Measurements from ENCODE around the gene SLC24A1. TPM values are rescaled to one million over a fixed set of nuclear protein-coding genes. Genes with fewer than 3 reads are reported as not detected.

Gene SLC24A1
- total RNA-seq, 6 experiments from 2014 or later, result 7.4 to 14.6 (median 11.7) TPM

DNA sequence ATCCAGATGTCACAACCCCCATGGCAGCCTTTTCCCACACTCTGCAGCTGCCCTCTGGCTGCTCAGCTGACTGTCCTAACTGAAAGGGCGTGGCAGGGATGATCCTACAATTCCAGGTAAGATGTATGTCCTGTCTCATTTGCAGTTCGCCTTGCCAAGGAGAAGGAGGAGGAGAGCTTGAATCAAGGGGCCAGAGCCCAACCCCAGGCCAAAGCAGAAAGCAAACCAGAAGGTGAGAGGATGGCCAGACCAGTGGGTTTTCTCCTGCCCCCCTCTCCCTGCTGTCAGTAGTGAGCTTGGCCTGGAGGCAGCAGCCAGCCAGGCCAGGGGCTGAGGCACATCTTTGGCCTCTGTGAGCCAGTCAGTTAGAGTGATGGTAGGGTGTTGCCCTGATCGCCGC is 22.5 kb downstream of the SLC24A1 start:
- no peaks in the 10 kb centered on the region for H3K36me3 Mint-ChIP-seq (ENCODE audit: low read depth)
- TF ChIP-seq, protein P1, sequence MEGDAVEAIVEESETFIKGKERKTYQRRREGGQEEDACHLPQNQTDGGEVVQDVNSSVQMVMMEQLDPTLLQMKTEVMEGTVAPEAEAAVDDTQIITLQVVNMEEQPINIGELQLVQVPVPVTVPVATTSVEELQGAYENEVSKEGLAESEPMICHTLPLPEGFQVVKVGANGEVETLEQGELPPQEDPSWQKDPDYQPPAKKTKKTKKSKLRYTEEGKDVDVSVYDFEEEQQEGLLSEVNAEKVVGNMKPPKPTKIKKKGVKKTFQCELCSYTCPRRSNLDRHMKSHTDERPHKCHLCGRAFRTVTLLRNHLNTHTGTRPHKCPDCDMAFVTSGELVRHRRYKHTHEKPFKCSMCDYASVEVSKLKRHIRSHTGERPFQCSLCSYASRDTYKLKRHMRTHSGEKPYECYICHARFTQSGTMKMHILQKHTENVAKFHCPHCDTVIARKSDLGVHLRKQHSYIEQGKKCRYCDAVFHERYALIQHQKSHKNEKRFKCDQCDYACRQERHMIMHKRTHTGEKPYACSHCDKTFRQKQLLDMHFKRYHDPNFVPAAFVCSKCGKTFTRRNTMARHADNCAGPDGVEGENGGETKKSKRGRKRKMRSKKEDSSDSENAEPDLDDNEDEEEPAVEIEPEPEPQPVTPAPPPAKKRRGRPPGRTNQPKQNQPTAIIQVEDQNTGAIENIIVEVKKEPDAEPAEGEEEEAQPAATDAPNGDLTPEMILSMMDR (IDR thresholded peaks at IDR 0.05), result no peak
- no peak overlapping the region for H3K27ac Mint-ChIP-seq
- DNase-seq, result no peak
- no peaks in the 10 kb centered on the region for H3K9me3 Mint-ChIP-seq
- no peak overlapping the region for H3K4me3 Mint-ChIP-seq
- H3K27me3 Mint-ChIP-seq (ENCODE audit: insufficient read depth), result peaks cover 3% of the 10 kb centered on the region
- peaks cover 32% of the 10 kb centered on the region for H3K4me1 Mint-ChIP-seq (ENCODE audit: low read depth)

DNA sequence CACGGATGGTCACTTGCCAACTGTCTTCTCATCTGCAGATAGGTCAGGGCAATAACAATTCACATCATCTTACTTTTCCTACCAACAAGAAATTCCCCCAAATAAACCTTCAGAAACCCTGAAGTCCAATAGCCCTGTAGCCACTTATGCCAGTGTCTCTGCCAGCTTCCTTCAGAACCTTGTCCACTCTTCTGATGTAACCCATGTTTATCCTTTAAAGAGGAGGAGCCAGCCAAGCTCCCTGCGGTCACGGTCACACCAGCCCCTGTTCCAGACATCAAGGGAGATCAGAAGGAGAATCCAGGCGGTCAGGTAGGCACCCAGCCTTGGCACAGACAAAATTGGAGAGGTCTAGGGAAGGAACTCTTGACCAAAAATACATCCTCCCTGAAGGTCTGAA is 23.7 kb downstream of the SLC24A1 start:
- peaks cover 32% of the 10 kb centered on the region for H3K4me1 Mint-ChIP-seq (ENCODE audit: low read depth)
- H3K4me3 Mint-ChIP-seq, result no peak overlapping the region
- H3K27ac Mint-ChIP-seq, result no peak overlapping the region
- DNase-seq, result no peak
- H3K9me3 Mint-ChIP-seq, result no peaks in the 10 kb centered on the region
- TF ChIP-seq, protein P1 (IDR thresholded peaks at IDR 0.05), result no peak
- peaks cover 6% of the 10 kb centered on the region; the same call in 1 of the 2 replicates for H3K36me3 Mint-ChIP-seq (ENCODE audit: low read depth)
- H3K27me3 Mint-ChIP-seq (ENCODE audit: insufficient read depth), result peaks cover 3% of the 10 kb centered on the region

DNA sequence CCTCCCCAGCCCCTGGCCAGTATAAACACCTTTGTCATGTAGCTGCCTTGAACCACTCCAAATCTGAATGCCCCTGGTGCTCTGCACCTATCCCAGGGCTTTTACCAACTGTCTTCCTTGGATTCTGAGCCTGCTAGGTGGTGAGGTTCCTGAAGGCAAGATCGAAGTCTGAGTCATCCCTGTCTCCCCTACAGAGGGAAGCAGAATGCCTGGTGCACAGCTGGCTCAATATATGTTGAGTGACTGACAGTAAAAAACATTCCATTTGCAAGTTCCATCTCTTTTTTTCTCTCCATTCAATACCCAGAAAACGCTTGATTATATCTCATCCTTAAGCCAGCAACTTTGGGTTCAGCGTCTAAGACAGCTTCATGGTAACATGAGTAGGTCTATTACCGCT is 24.7 kb downstream of the SLC24A1 start:
- H3K4me3 Mint-ChIP-seq, result no peak overlapping the region
- H3K4me1 Mint-ChIP-seq (ENCODE audit: low read depth), result peaks cover 32% of the 10 kb centered on the region
- DNase-seq, result peak; percentile 35
- TF ChIP-seq, protein P1 (IDR thresholded peaks at IDR 0.05), result no peak
- H3K9me3 Mint-ChIP-seq, result no peaks in the 10 kb centered on the region
- peaks cover 2% of the 10 kb centered on the region for H3K27me3 Mint-ChIP-seq (ENCODE audit: insufficient read depth)
- peak overlapping the region; percentile 14; the same call in 1 of the 2 replicates for H3K27ac Mint-ChIP-seq
- peaks cover 7% of the 10 kb centered on the region; the same call in 1 of the 2 replicates for H3K36me3 Mint-ChIP-seq (ENCODE audit: low read depth)

DNA sequence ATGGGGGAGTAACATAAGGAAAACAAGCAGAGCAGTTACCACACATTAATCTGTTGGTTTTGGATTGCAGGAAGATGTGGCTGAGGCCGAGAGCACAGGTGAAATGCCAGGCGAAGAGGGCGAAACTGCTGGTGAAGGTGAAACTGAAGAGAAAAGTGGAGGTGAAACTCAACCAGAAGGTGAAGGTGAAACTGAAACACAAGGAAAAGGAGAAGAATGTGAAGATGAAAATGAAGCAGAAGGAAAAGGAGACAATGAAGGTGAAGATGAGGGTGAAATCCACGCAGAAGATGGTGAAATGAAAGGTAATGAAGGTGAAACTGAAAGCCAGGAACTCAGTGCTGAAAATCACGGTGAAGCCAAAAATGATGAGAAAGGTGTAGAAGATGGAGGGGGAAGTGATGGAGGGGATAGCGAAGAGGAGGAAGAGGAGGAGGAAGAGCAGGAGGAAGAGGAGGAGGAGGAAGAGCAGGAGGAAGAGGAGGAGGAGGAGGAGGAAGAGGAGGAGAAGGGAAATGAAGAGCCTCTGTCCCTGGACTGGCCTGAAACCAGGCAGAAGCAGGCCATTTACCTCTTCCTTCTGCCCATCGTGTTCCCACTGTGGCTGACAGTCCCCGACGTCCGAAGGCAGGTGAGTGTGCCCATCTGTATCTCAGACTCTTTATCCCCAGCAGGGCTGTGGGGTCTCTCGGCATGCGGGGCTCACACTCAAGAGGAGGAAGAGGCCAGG is 28.7 kb downstream of the SLC24A1 start:
- H3K27ac Mint-ChIP-seq, result no peak overlapping the region
- H3K27me3 Mint-ChIP-seq (ENCODE audit: insufficient read depth), result no peaks in the 10 kb centered on the region; the same call in 1 of the 2 replicates
- H3K4me1 Mint-ChIP-seq (ENCODE audit: low read depth), result peaks cover 52% of the 10 kb centered on the region
- DNase-seq, result no peak
- no peak overlapping the region for H3K4me3 Mint-ChIP-seq
- TF ChIP-seq, protein P1 (IDR thresholded peaks at IDR 0.05), result no peak
- peaks cover 18% of the 10 kb centered on the region for H3K36me3 Mint-ChIP-seq (ENCODE audit: low read depth)
- H3K9me3 Mint-ChIP-seq, result no peaks in the 10 kb centered on the region

DNA sequence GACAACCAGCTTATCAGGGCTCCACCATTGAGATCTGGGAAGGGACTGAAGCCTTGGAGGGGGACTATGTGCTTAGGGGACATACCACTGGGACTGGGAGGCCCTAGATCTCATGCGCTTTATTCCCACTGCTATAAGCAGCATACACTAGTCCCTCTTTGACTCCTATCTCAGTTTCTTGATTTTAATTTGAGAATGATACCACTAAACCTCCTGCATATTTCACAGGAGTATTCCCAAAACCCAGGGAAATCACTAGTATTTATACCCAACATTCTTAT is 29.2 kb downstream of the SLC24A1 start:
- Mint-ChIP-seq H3K4me3 (no peak overlapping the region), H3K27me3 (ENCODE audit: insufficient read depth) (no peaks in the 10 kb centered on the region; the same call in 1 of the 2 replicates), H3K9me3 (no peaks in the 10 kb centered on the region), H3K36me3 (ENCODE audit: low read depth) (peaks cover 19% of the 10 kb centered on the region), H3K4me1 (ENCODE audit: low read depth) (peaks cover 57% of the 10 kb centered on the region), H3K27ac (no peak overlapping the region)
- TF ChIP-seq, protein P1 (IDR thresholded peaks at IDR 0.05), result no peak
- no peak for DNase-seq
